Epithelial cell of esophagus (primary cell): ENCODE measurements around the gene RERE.
A peak's percentile ranks its signal among the peaks of the same experiment; 100 is the strongest.

ENCODE experiments used
- DNase-seq: peaks from one replicate; pipeline ENCODE4 v3.0.0; 2010; ENCODE audit warnings: low read depth
- H3K4me3 ChIP-seq: 2 replicates; pipeline ENCODE4 v1.5.1; 2011; ENCODE audit warnings: mild to moderate bottlenecking, low read length, control low read depth
- TF ChIP-seq, protein P1 (sequence below): IDR thresholded peaks from 2 replicates; pipeline ENCODE4 v1.5.1; 2011; ENCODE audit warnings: low read depth, mild to moderate bottlenecking, low read length, control low read depth, inconsistent platforms; ENCODE audit not compliant: insufficient read depth; ENCODE audit errors: missing control alignments

RERE gene

DNA sequence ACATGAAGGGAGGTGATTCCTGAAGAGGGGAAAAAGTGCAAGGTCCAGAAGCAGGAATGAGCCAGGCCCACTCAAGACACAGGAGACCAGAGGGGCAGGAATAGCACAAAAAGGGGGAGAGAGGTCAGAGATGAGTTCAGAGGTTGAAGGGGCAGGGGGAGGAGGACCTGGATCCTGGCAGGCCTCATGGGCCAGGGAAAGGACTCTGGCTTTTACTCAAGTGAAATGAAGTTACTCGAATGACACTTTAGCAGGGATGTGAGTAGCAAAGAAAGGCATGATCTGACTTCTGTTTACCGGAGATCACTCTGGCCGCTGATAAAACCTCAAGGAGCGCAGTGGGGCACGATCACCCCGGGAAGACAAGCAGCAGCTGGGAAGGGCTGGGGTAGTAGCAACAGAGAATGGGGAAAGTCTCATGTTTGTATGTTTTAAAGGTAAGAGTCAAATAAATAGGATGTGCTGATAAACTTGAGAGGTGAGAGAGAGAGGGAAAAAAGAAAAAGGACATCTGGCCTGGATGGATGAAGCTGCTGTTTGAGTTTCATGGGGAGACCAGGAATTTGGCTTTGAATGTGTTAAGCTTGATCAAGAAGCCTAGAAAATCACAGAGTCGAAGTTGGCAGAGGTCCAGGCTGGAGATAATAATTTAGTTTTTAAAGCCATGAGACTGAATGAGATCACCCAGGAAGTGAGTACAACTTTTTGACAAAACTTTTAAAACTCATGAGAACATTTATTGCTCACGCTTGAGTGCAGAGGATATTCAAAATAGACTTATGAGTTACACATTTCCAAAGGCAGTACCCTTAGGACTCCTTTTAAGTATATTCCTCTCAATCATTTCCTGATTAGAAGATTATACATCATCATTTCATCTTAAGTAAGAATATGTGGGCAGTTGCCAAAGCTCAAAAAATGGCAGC lies 156.0 kb downstream of the RERE start:
- TF ChIP-seq, protein P1, sequence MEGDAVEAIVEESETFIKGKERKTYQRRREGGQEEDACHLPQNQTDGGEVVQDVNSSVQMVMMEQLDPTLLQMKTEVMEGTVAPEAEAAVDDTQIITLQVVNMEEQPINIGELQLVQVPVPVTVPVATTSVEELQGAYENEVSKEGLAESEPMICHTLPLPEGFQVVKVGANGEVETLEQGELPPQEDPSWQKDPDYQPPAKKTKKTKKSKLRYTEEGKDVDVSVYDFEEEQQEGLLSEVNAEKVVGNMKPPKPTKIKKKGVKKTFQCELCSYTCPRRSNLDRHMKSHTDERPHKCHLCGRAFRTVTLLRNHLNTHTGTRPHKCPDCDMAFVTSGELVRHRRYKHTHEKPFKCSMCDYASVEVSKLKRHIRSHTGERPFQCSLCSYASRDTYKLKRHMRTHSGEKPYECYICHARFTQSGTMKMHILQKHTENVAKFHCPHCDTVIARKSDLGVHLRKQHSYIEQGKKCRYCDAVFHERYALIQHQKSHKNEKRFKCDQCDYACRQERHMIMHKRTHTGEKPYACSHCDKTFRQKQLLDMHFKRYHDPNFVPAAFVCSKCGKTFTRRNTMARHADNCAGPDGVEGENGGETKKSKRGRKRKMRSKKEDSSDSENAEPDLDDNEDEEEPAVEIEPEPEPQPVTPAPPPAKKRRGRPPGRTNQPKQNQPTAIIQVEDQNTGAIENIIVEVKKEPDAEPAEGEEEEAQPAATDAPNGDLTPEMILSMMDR: no peak
- H3K4me3 ChIP-seq: no peak overlapping the region
- DNase-seq: peak; percentile 85

DNA sequence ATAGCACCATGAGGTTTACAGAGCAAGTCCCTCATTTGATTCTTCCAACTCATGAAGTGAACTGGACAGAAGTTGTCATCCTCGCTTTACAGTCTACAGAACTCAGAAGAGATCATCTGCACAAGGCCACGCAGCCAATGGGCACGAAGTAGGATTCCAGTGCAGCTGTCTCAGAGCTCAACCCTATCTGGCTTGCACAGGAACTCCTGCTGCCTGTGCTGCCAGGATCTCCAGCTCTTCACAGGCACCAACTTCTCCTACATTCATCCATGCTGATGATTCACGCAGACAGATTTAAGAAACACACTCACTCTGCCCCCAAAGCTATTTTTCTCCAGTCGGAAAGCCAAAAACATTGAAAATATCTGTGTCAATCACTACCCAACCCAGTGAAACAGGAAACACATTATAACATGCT lies 157.0 kb downstream of the RERE start:
- DNase-seq: peak; percentile 83
- TF ChIP-seq, protein P1: no peak
- H3K4me3 ChIP-seq: no peak overlapping the region

DNA sequence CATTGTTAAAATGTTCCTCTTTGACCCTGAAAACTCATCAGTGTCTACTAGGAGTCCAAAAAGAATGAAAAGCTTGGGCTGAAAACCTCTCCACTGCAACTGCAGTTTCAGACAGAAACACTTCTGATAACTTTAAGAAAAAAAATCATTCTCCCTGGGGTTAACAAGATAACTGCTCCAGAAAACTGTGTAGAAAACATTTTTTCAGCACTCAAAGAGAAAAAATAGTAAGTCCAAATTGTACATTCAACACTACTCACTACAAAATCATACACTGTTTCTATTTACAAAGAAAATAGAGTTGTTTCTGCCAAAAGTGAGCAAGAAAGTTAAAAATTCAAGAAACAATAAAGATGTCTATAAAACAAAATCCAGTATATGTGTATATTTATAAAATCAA lies 157.8 kb downstream of the RERE start:
- no peak overlapping the region for H3K4me3 ChIP-seq
- no peak for DNase-seq
- TF ChIP-seq, protein P1: no peak

- H3K4me3 ChIP-seq: no peak overlapping the region
- no peak for DNase-seq
- TF ChIP-seq, protein P1: no peak
Measured at GRCh38 chr1:8653878-8654277, 163.6 kb downstream of the RERE start.

DNA sequence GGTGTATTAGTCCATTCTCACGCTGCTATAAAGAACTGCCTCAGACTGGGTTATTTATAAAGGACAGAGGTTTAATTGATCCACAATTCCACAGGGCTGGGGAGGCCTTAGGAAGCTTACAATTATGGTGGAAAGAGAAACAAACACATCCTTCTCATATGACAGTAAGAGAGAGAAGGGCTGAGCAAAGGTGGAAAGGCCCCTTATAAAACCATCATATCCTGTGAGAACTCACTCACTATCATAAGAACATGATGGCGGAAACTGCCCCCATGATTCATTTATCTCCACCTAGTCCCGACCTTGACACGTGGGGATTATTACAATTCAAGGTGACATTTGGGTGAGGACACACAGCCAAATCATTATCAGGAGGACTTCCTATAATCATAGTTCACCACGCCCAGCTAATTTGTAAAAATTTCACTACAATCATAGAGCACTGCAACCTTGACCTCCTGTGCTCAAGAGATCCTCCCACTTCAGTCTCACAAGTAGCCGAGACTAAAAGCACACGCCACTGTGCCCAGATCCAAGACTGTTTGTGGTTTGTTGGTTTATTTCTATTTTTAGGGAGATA lies 164.9 kb downstream of the RERE start:
- DNase-seq: no peak
- no peak overlapping the region for H3K4me3 ChIP-seq
- TF ChIP-seq, protein P1: no peak

DNA sequence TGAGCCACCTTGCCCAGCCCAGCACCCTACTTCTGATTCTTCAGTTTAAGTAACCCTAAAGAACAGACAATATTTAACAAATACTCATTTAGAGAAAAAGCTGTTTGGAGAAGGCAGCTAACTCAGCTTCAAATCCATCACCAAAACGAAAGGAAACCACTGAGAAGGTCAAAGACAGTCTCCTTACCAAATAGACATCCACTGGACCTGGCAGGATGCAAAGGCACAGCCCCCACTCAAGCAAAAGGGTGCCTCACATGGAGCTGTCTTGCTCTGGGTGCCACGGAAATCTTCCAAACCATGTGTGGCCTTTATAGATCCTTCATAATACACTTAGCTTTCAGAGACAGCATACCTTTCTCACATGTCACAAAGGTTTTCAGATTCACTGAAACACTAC lies 165.5 kb downstream of the RERE start:
- no peak for DNase-seq
- TF ChIP-seq, protein P1: no peak
- no peak overlapping the region for H3K4me3 ChIP-seq
